ENCODE data around the gene CACNB4. TPM values are rescaled to one million over a fixed set of nuclear protein-coding genes. Genes with fewer than 3 reads are reported as not detected.

CACNB4 gene
- total RNA-seq, 4 donors from 2014 or later = 1.5 to 5.4 (median 2.4) TPM

- TF ChIP-seq CTCF (IDR thresholded peaks at IDR 0.05) = no peak
- no peak for DNase-seq (ENCODE audit: low spot score)
- no peak for ATAC-seq (ENCODE audit: low FRiP score)
Observed at GRCh38 chr2:151843691-151844061, 255.2 kb downstream of the CACNB4 start.

DNA sequence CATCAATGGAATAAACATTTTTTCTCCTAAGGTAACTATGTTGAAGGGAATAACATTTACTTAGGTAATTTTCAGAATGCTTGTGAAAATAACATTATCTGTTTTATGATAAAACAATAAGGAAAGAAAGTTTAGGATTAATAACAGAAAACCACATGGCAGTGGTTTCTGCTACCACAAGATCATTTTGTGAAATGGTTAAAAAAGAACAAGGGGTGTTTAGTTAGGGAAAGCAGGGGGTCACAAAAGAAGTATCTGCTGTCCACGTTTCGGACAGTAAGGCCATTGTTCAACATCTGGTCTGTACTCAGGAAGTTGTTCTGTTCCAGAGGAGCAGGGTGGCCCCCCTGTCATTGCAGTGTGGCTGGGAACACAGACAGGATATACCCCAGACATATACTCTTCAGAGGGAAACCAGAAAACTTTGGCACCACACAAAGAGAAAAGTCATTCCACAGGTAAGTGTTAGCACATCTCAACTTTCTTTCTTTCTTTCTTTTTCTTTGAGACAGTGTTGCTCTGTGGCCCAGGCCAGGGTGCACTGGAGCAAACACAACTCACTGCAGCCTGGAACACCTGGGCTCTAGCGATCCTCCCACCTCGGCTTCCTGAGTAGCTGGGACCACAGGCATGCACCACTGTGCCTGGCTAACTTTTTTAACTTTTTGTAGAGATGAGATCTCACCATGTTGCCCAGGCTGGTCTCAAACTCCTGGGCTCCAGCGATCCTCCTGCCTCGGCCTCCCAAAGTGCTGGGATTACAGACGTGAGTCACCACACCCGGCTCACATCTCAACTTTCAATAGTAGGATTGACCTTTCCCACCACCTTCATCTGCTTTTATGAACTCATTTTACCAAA lies 255.8 kb downstream of the CACNB4 start:
- DNase-seq (ENCODE audit: low spot score) (no peak), ATAC-seq (ENCODE audit: low FRiP score) (no peak)
- TF ChIP-seq CTCF (IDR thresholded peaks at IDR 0.05) = no peak

DNA sequence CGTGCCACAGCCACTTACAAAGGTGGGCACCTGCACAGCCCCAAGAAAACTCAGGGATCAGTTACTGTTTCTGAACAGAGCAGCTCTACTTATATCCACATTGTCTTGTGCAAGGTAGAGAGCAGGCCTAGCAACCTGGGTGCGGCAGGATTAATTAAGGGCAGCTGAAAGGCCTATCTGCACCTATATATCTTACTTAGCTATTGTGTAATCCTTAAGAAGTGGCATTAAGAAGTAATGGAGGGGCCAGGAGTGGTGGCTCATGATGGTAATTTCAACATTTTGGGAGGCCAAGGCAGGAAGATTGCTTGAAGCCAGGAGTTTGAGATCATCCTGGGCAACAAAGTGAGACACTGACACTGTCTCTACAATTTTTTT lies 257.8 kb downstream of the CACNB4 start:
- TF ChIP-seq CTCF (IDR thresholded peaks at IDR 0.05) = no peak
- DNase-seq (ENCODE audit: low spot score) (no peak), ATAC-seq (ENCODE audit: low FRiP score) (no peak)

GRCh38 chr2:151840216-151841046 lies 258.4 kb downstream of the CACNB4 start:
- DNase-seq (ENCODE audit: low spot score) = no peak
- ATAC-seq (ENCODE audit: low FRiP score) = no peak
- no peak for TF ChIP-seq CTCF (IDR thresholded peaks at IDR 0.05)

DNA sequence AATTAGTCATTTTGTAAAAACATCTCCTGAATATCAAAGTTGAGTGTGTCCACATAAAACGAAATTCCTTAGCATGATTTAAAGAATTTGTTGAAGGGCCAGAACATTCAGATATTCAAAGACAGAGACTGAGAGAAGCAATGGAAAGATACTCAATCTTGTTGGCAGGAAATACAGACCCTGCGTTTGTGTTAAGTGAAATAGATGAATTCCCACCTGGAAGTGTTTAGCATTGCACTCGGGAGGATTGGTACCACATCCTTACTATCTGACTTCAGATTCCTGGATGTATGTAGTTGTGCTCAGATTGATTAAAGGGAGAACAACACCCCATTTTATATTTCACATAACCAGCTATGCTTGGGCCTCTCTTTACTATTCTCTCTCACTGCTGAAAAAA lies 260.9 kb downstream of the CACNB4 start:
- DNase-seq (ENCODE audit: low spot score) (no peak), ATAC-seq (ENCODE audit: low FRiP score) (no peak)
- no peak for TF ChIP-seq CTCF (IDR thresholded peaks at IDR 0.05)

DNA sequence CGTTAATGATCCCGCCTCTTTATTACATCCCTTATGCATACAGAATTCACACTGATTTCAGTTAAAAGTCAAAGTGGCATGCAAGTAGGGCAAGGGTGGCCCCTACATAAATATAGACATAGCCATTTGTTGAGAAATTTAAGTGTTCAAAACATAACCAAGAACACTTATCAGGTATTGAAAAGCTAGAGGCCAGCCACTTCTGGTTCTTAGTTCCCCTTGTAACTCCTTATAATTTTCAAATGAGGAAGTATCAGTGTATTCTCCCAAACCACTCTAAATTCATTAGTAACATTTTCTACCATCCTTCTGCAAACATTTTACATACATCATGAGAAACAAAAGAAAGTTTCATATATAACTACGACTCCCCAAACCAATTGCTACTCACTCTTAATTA lies 264.9 kb downstream of the CACNB4 start:
- TF ChIP-seq CTCF (IDR thresholded peaks at IDR 0.05) = no peak
- no peak for DNase-seq (ENCODE audit: low spot score)
- no peak for ATAC-seq (ENCODE audit: low FRiP score)
